GM12801 (cell line): ENCODE results near the gene NAA80.

Source experiments
- CTCF ChIP-seq: IDR thresholded peaks from one replicate; pipeline ENCODE4 v1.5.1; 2011; ENCODE audit warnings: control low read depth; ENCODE audit not compliant: insufficient read length; ENCODE audit errors: extremely low read depth

NAA80 gene

DNA sequence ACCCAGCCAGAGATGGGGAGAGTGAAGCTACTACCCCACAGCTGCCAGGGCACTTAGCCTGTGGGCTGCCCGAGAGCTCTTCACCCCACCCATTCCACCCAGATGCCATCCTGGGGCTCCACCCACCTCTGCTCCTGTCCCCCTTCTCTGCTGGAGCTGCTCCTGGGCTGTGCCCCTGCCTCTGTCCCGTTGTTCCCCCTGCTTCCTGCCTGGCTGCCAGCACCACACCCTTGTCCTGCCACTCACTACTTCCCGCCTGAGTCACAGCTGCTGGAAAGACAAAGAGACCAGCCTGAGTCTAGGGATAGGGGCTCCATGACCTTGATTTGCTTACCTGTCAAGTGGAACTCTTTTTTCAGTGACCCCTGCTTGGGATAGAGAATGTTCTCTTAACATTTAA lies 50.8 kb downstream of the NAA80 start:
- no peak for TF ChIP-seq CTCF

DNA sequence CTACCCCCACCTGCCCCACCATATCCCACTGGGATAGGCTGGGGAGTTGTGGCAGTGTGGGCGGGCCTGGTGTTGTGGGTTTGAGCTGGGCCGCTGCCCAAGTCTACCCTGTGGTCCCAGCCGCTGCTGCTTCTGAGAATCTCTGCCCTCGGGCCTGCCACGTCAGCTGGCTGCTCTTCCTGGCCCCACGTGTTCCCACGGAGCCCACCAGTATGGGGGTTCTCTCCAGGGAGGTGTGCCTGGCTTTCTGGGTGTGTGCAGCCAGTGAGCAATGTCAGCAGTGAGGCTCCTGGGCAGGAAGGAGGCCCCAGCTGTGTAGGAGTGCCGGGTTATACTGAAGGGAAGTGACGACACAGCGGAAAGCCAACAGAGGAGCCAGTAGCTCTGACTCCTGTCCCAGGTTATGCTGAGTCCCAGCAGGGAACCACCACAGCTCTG lies 52.7 kb downstream of the NAA80 start:
- no peak for TF ChIP-seq CTCF
